GM03348 (cell line): Measurements from ENCODE around the gene SCN2A.

Experiments used
- DNase-seq: peaks from one replicate; pipeline ENCODE4 v3.0.0; 2012; ENCODE audit warnings: low spot score

The SCN2A gene

DNA sequence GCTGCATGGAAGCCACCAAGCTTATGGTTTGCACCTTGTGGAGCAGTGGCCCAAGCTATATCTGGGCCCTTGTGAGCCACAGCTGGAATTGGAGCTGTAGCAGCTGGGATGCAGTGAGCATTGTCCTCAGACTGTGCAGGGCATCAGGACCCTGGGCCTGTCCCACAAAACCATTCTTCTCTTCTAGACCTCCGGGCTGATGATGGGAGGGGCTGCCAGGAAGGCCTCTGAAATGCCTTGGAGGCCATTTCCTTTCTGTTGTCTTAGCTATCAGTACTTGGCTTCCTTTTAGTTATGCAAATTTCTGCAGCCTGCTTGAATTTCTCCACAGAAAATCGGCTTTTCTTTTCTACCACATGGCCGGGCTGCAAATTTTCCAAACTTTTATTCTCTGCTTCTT lies 183.9 kb downstream of the SCN2A start:
- DNase-seq, result no peak

- DNase-seq, result no peak
Observed at GRCh38 chr2:165425556-165425955, 186.3 kb downstream of the SCN2A start.

DNA sequence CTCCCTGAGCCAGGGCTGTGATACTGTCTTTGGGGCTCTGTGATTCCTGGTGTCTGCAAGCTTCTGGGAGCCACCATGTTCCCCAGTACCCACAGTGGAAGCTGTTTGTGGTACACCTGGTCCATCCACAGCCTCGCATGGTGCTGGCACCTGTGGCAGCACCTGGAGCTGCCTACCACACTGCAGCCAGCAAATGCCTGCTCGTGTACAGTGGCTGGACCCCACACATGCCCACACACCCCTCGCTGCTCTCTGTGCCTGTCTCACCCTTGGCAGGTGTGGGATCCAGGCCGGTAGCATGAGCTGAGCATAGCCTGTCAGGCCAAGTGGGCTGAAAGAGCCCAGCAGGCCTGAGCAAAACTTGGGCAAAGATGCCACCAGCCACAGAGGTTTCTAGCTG lies 188.5 kb downstream of the SCN2A start:
- DNase-seq, result no peak

GRCh38 chr2:165428926-165429325 lies 189.7 kb downstream of the SCN2A start:
- no peak for DNase-seq

GRCh38 chr2:165431014-165431413 lies 191.8 kb downstream of the SCN2A start:
- no peak for DNase-seq

DNA sequence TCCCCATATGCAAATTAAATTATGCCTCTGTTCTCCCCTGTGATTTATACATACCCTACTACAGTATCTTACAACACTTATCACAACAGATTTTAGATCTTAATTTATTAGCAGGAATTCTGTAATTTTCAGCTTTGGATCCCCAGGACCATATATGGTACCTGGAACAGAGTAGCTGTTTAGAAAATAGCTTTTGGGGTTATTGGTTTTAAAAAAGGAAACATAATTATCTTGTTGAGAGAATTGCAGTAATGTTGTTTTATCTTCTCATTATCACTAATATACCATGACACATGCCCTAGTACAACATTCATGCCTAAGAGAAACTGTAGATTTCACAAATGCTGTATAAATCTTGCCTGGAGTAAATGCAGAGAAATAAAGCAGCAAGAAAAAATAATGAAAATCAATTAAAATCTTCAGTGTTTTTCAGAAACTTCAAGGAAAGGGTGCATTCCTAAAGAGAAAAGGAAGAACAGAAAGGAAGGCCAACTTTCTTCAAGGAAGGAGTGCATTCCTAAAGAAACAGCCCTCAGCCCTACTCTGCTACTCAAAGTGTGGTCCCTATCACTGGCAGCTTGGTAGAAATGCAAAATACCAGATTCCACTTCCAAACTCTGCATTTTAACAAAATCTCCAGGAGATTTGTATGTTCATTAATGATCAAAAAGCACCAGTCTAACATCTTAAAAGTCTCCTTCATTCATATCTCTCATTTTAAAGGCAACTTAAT lies 193.2 kb downstream of the SCN2A start:
- DNase-seq, result no peak

- no peak for DNase-seq
Observed at GRCh38 chr2:165434865-165435496, 195.8 kb downstream of the SCN2A start.

- no peak for DNase-seq
Observed at GRCh38 chr2:165435611-165436010, 196.4 kb downstream of the SCN2A start.

GRCh38 chr2:165436559-165436958 lies 197.3 kb downstream of the SCN2A start:
- DNase-seq, result no peak

DNA sequence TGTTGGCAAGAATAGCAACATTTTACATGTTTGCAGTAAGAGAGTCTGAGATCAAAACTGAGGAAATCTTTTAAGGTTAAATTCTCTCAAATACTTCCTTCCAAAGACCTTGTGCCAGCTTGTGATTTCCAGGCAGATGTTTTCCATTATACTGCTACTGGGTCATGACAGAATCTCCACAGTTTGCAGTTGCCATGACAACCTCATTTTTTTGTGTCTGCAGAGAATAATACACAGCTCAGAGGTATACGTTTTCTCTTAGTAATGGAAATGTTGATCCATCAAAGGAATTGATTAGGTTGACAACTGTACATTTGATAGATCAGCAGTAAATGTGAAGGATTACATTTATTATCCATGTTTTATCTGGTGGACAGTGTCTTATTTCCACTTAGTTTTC lies 201.2 kb downstream of the SCN2A start:
- peak; percentile 64 for DNase-seq
